ENCODE measurements around the gene CTSH. TPM values are rescaled to one million over a fixed set of nuclear protein-coding genes. Genes with fewer than 3 reads are reported as not detected.
"Not testable (repeated sequence)": the region's sequence is repeated elsewhere in the genome, so short reads cannot be mapped to it uniquely, and the experiment has no call there.

Gene CTSH
- total RNA-seq, 1 experiment from 2014 or later, result 178 TPM

DNA sequence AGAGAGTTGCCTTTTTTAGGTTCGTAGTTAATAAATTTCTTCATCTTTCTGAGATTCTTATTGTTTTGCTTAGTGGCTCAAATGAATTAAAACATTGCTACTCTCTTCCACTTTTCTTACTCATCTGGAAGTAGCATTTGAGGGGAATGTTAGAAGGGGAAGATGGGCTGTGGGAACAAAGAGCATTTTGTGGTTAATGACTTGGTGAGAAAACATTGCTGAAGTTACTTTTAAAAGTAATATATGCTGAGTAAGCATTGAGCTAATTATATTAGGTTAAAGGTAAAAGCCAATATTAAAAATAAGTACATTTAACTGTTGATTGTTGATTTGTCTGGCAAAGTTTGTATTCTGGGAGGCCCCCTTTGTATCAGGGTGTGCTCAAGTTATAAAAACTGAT lies 66.5 kb downstream of the CTSH start:
- Histone ChIP-seq H3K27ac (ENCODE audit: low read length) (peak overlapping the region; percentile 73), H3K4me1 (ENCODE audit: control insufficient read depth, insufficient read depth, low read length) (peaks cover 49% of the 10 kb centered on the region), H3K27me3 (ENCODE audit: control insufficient read depth, insufficient read depth, low read length) (no peaks in the 10 kb centered on the region), H3K4me3 (ENCODE audit: low read depth in 2 of 2, low read length in 2 of 2) (peak overlapping the region in 1 of 2 experiments; percentile 10; a peak in 1 of 4 replicates), H3K9me3 (ENCODE audit: control insufficient read depth, insufficient read depth, low read depth, low read length) (no peaks in the 10 kb centered on the region), H3K36me3 (ENCODE audit: control insufficient read depth, insufficient read depth, low read length) (peaks cover 15% of the 10 kb centered on the region)
- BruUV-seq (replicated peaks), result no TSS peak
- ChIA-PET CTCF (no interaction called here), POLR2A (no interaction called here)
- DNase-seq (ENCODE audit: low read depth, low spot score) (no peak), ATAC-seq (no peak)
- no peak for TF ChIP-seq CTCF (IDR thresholded peaks at IDR 0.05)
- TF ChIP-seq TCF7L2 (IDR thresholded peaks at IDR 0.05; ENCODE audit: low read depth, low read length), result no peak
- TF ChIP-seq, protein P1, sequence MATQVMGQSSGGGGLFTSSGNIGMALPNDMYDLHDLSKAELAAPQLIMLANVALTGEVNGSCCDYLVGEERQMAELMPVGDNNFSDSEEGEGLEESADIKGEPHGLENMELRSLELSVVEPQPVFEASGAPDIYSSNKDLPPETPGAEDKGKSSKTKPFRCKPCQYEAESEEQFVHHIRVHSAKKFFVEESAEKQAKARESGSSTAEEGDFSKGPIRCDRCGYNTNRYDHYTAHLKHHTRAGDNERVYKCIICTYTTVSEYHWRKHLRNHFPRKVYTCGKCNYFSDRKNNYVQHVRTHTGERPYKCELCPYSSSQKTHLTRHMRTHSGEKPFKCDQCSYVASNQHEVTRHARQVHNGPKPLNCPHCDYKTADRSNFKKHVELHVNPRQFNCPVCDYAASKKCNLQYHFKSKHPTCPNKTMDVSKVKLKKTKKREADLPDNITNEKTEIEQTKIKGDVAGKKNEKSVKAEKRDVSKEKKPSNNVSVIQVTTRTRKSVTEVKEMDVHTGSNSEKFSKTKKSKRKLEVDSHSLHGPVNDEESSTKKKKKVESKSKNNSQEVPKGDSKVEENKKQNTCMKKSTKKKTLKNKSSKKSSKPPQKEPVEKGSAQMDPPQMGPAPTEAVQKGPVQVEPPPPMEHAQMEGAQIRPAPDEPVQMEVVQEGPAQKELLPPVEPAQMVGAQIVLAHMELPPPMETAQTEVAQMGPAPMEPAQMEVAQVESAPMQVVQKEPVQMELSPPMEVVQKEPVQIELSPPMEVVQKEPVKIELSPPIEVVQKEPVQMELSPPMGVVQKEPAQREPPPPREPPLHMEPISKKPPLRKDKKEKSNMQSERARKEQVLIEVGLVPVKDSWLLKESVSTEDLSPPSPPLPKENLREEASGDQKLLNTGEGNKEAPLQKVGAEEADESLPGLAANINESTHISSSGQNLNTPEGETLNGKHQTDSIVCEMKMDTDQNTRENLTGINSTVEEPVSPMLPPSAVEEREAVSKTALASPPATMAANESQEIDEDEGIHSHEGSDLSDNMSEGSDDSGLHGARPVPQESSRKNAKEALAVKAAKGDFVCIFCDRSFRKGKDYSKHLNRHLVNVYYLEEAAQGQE (IDR thresholded peaks at IDR 0.05; ENCODE audit: insufficient read depth in 1 of 2, low read depth in 2 of 2, low read length in 1 of 2), result no peak
- no peak for TF ChIP-seq POLR2AphosphoS5 (IDR thresholded peaks at IDR 0.05; ENCODE audit: low read depth, low read length)
- TF ChIP-seq SIN3A (IDR thresholded peaks at IDR 0.05; ENCODE audit: borderline replicate concordance, insufficient read depth, low read depth, low read length), result no peak
- in situ Hi-C loops (cut with HindIII; ENCODE audit: low pct_unique_long_range_greater_than_20kb, low sequenced_read_pairs) (no loop called here), intact Hi-C loops (cut with micrococcal nuclease; ENCODE audit: unreplicated experiment) (loop anchor here (10.0 kb wide), 1 partner anchor 124 kb away; no protein-coding TSS in a partner anchor)

DNA sequence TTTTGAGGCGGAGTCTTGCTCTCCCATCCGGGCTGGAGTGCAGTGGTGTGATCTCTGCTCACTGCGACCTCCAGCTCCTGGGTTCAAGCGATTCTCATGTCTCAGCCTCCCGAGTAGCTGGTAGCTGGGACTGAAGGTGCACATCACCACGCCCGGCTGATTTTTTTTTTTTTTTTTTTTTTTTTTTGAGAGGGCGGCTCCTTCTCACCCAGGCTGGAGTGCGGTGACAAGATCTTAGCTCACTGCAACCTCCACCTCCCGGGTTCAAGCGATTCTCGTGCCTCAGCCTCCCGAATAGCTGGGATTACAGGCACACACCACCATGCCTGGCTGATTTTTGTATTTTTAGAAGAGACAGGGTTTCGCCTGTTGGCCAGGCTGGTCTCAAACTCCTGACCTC lies 67.9 kb downstream of the CTSH start:
- H3K4me3 ChIP-seq (ENCODE audit: low read depth in 2 of 2, low read length in 2 of 2), result peak overlapping the region; percentile 90 to 97
- H3K4me1 ChIP-seq (ENCODE audit: control insufficient read depth, insufficient read depth, low read length), result peaks cover 47% of the 10 kb centered on the region

DNA sequence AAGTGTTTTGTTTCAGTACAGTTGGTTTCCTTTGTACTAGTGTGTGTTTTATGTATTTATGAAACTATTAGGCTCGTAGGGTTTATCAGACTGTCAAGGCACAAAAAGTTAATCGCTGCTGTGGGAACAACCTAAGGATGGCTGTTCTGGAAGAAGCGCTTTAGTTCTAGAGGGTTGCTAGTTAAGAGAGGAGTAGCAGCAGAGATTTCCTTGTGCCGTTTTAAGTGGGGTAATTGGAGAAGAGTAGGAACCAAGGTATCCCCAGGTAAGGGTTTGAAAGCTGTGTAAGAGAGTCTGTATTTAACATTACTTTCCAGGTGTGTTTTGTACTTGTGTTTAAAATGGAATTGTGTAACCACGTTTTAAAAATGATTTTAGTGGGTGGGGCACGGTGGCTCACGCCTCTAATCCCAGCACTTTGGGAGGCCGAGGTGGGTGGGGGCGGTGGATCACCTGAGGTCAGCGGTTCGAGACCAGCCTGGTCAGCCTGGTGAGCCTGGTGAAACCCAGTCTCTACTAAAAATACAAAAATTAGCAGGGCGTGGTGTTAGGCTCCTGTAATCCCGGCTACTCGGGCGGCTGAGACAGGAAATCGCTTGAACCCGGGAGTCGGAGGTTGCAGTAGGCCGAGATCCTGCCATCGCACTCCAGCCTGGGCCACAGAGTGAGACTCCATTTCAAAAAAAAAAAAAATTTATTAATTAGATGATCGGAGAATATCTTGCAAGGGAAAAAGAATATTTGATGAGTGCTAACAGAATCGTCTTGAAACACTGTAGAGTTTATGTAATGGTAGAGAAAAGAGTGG lies 69.5 kb downstream of the CTSH start:
- intact Hi-C loops (cut with micrococcal nuclease; ENCODE audit: unreplicated experiment), result loop anchor here (10.0 kb wide), 1 partner anchor 121 kb away; no protein-coding TSS in a partner anchor
- no peak for DNase-seq (ENCODE audit: low read depth, low spot score)

More for the DNA sequence above, 67.9 kb downstream of the CTSH start:
- H3K9me3 ChIP-seq (ENCODE audit: control insufficient read depth, insufficient read depth, low read depth, low read length); H3K36me3 ChIP-seq (ENCODE audit: control insufficient read depth, insufficient read depth, low read length); DNase-seq (ENCODE audit: low read depth, low spot score); in situ Hi-C loops (cut with HindIII; ENCODE audit: low pct_unique_long_range_greater_than_20kb, low sequenced_read_pairs); H3K27me3 ChIP-seq (ENCODE audit: control insufficient read depth, insufficient read depth, low read length); ATAC-seq; BruUV-seq (replicated peaks); CTCF ChIA-PET: not testable (repeated sequence)
- peak overlapping the region; percentile 96; the same call in 1 of the 2 replicates for H3K27ac ChIP-seq (ENCODE audit: low read length)
- intact Hi-C loops (cut with micrococcal nuclease; ENCODE audit: unreplicated experiment), result loop anchor here (10.0 kb wide), 1 partner anchor 122 kb away; no protein-coding TSS in a partner anchor
- POLR2A ChIA-PET, result interaction anchor here (0.6 to 0.7 kb wide), 3 partner anchors 108 to 314 kb away, joined by 3 to 13 read pairs (median 5); no protein-coding TSS in a partner anchor

More for the DNA sequence above, 69.5 kb downstream of the CTSH start:
- ChIA-PET CTCF (interaction anchor here (0.7 kb wide), 1 partner anchor 49 kb away, joined by 3 read pairs; no protein-coding TSS in a partner anchor), POLR2A (no interaction called here)
- H3K27me3 ChIP-seq (ENCODE audit: control insufficient read depth, insufficient read depth, low read length), result no peaks in the 10 kb centered on the region
- no peak for TF ChIP-seq CTCF (IDR thresholded peaks at IDR 0.05)
- no peak for TF ChIP-seq TCF7L2 (IDR thresholded peaks at IDR 0.05; ENCODE audit: low read depth, low read length)
- TF ChIP-seq, protein P1 (IDR thresholded peaks at IDR 0.05; ENCODE audit: insufficient read depth in 1 of 2, low read depth in 2 of 2, low read length in 1 of 2), result no peak
- no peak for TF ChIP-seq POLR2AphosphoS5 (IDR thresholded peaks at IDR 0.05; ENCODE audit: low read depth, low read length)
- no peak for TF ChIP-seq SIN3A (IDR thresholded peaks at IDR 0.05; ENCODE audit: borderline replicate concordance, insufficient read depth, low read depth, low read length)
- peaks cover under 1% of the 10 kb centered on the region; the same call in 1 of the 2 replicates for H3K36me3 ChIP-seq (ENCODE audit: control insufficient read depth, insufficient read depth, low read length)
- H3K4me3 ChIP-seq (ENCODE audit: low read depth in 2 of 2, low read length in 2 of 2), result peak overlapping the region; percentile 90 to 97
- ATAC-seq, result no peak
- peak overlapping the region; percentile 96 for H3K27ac ChIP-seq (ENCODE audit: low read length)
- no TSS peak for BruUV-seq (replicated peaks)
- no peaks in the 10 kb centered on the region for H3K9me3 ChIP-seq (ENCODE audit: control insufficient read depth, insufficient read depth, low read depth, low read length)
- H3K4me1 ChIP-seq (ENCODE audit: control insufficient read depth, insufficient read depth, low read length), result peaks cover 34% of the 10 kb centered on the region
- in situ Hi-C loops (cut with HindIII; ENCODE audit: low pct_unique_long_range_greater_than_20kb, low sequenced_read_pairs), result no loop called here

Data from Panc1 (cell line).